Measurements from ENCODE around the gene LOXHD1. TPM values are rescaled to one million over a fixed set of nuclear protein-coding genes. Genes with fewer than 3 reads are reported as not detected.

Gene LOXHD1
- total and polyA plus RNA-seq, 2 donors (not counting 1 experiment from before 2014, with no cell fraction given) = not detected

- peaks cover 19% of the 10 kb centered on the region for H3K27me3 Mint-ChIP-seq
- no peaks in the 10 kb centered on the region for H3K9me3 ChIP-seq (ENCODE audit: control extremely low read depth in 1 of 3, control insufficient read depth in 2 of 3, insufficient read depth in 1 of 3, low read length in 2 of 3)
- no peak overlapping the region for H3K4me3 Mint-ChIP-seq
- H3K4me3 ChIP-seq (ENCODE audit: control extremely low read depth in 1 of 5, extremely low read depth in 1 of 5, insufficient read depth in 1 of 5, low read depth in 2 of 5, low read length in 4 of 5) = no peak overlapping the region
- no peak overlapping the region for H3K27ac ChIP-seq (ENCODE audit: low read length in 2 of 2)
- no peaks in the 10 kb centered on the region for H3K79me2 ChIP-seq (ENCODE audit: control insufficient read depth, insufficient read depth, low read length)
- H2AFZ ChIP-seq (ENCODE audit: insufficient read depth, low read depth, low read length, poor library complexity, severe bottlenecking) = no peak overlapping the region
- peaks cover 3% of the 10 kb centered on the region for H3K4me1 Mint-ChIP-seq
- 97% methylated on average over 5 of the region's 5 CpGs for WGBS (ENCODE audit: insufficient coverage)
- no peak for ATAC-seq (ENCODE audit: low read depth)
- peaks cover 0 to 1% (median 0%) of the 10 kb centered on the region in 4 experiments for H3K27me3 ChIP-seq (replicated peaks in 1 of 4; ENCODE audit: control extremely low read depth in 1 of 4, control insufficient read depth in 3 of 4, insufficient read depth in 4 of 4, low read length in 3 of 4)
- POLR2A ChIA-PET = no interaction called here
- TF ChIP-seq CTCF (IDR thresholded peaks at IDR 0.05) (no peak), EZH2 (IDR thresholded peaks at IDR 0.05; ENCODE audit: borderline replicate concordance, insufficient read depth, low read depth, low read length, poor library complexity, severe bottlenecking) (no peak)
- H3K36me3 ChIP-seq (replicated peaks in 1 of 2; ENCODE audit: control extremely low read depth in 1 of 2, control insufficient read depth in 1 of 2, extremely low read depth in 1 of 2, insufficient read depth in 2 of 2, low read length in 1 of 2) = no peaks in the 10 kb centered on the region
- H3K9me3 Mint-ChIP-seq (ENCODE audit: insufficient read depth) = no peaks in the 10 kb centered on the region
- no peak for DNase-seq
- no peak overlapping the region for H3K27ac Mint-ChIP-seq
- intact Hi-C loops (cut with micrococcal nuclease) = no loop called here
- CTCF ChIA-PET = no interaction called here
- no peak overlapping the region for H3K9ac ChIP-seq (ENCODE audit: low read length)
- H3K4me1 ChIP-seq (ENCODE audit: control insufficient read depth in 2 of 2, insufficient read depth in 2 of 2, low read length in 2 of 2) = no peaks in the 10 kb centered on the region
- no peaks in the 10 kb centered on the region for H4K20me1 ChIP-seq (ENCODE audit: control insufficient read depth, insufficient read depth, low read length, poor library complexity, severe bottlenecking)
- H3K4me2 ChIP-seq (replicated peaks; ENCODE audit: low read depth, low read length, poor library complexity, severe bottlenecking) = no peak overlapping the region
These were observed 32.0 kb downstream of the LOXHD1 start for GRCh38 chr18:46625069-46625468.

GRCh38 chr18:46624127-46624526 lies 32.9 kb downstream of the LOXHD1 start:
- ChIA-PET CTCF (no interaction called here), POLR2A (no interaction called here)
- Mint-ChIP-seq H3K4me1 (peaks cover 3% of the 10 kb centered on the region), H3K9me3 (ENCODE audit: insufficient read depth) (no peaks in the 10 kb centered on the region), H3K27me3 (peaks cover 19% of the 10 kb centered on the region), H3K4me3 (no peak overlapping the region), H3K27ac (no peak overlapping the region)
- DNase-seq (no peak), ATAC-seq (ENCODE audit: low read depth) (no peak)
- Histone ChIP-seq H3K27me3 (replicated peaks in 1 of 4; ENCODE audit: control extremely low read depth in 1 of 4, control insufficient read depth in 3 of 4, insufficient read depth in 4 of 4, low read length in 3 of 4) (peaks cover 0 to 6% (median 0%) of the 10 kb centered on the region in 4 experiments), H3K27ac (ENCODE audit: low read length in 2 of 2) (no peak overlapping the region), H3K4me2 (replicated peaks; ENCODE audit: low read depth, low read length, poor library complexity, severe bottlenecking) (no peak overlapping the region), H3K4me1 (ENCODE audit: control insufficient read depth in 2 of 2, insufficient read depth in 2 of 2, low read length in 2 of 2) (no peaks in the 10 kb centered on the region), H4K20me1 (ENCODE audit: control insufficient read depth, insufficient read depth, low read length, poor library complexity, severe bottlenecking) (no peaks in the 10 kb centered on the region), H3K9me3 (ENCODE audit: control extremely low read depth in 1 of 3, control insufficient read depth in 2 of 3, insufficient read depth in 1 of 3, low read length in 2 of 3) (no peaks in the 10 kb centered on the region), H3K79me2 (ENCODE audit: control insufficient read depth, insufficient read depth, low read length) (no peaks in the 10 kb centered on the region), H3K36me3 (replicated peaks in 1 of 2; ENCODE audit: control extremely low read depth in 1 of 2, control insufficient read depth in 1 of 2, extremely low read depth in 1 of 2, insufficient read depth in 2 of 2, low read length in 1 of 2) (no peaks in the 10 kb centered on the region), H3K9ac (ENCODE audit: low read length) (no peak overlapping the region), H2AFZ (ENCODE audit: insufficient read depth, low read depth, low read length, poor library complexity, severe bottlenecking) (no peak overlapping the region), H3K4me3 (ENCODE audit: control extremely low read depth in 1 of 5, extremely low read depth in 1 of 5, insufficient read depth in 1 of 5, low read depth in 2 of 5, low read length in 4 of 5) (no peak overlapping the region)
- TF ChIP-seq EZH2 (IDR thresholded peaks at IDR 0.05; ENCODE audit: borderline replicate concordance, insufficient read depth, low read depth, low read length, poor library complexity, severe bottlenecking) = no peak
- no peak for TF ChIP-seq CTCF (IDR thresholded peaks at IDR 0.05)
- WGBS (ENCODE audit: insufficient coverage) = 91% methylated on average over 5 of the region's 11 CpGs
- intact Hi-C loops (cut with micrococcal nuclease) = no loop called here

Measured in B cell (primary cell).